Liver (tissue), 3 donors: ENCODE measurements around the gene RNF112.

Experiments used
- ATF3 ChIP-seq: IDR thresholded peaks from 2 replicates; pipeline ENCODE4 v1.6.1; 2016; ENCODE audit warnings: antibody characterized with exemption
- CTCF ChIP-seq: fragments of 150-350 bp; IDR thresholded peaks from 2 replicates; pipeline ENCODE4 v1.5.1; 2017; ENCODE audit warnings: improper control_type of control experiment, low read depth, low read length; ENCODE audit not compliant: missing input control
- EGR1 ChIP-seq, 2 donors: IDR thresholded peaks; 2 replicates each; pipeline ENCODE4 v1.6.1; 2016 to 2018; ENCODE audit warnings: antibody characterized with exemption in 2 of 2, low read depth in 2 of 2
- GABPA ChIP-seq, 2 donors: IDR thresholded peaks in 1 of 2; conservative IDR thresholded peaks in 1 of 2; 2 replicates each; pipeline ENCODE4 v1.6.1; 2016; ENCODE audit warnings: antibody characterized with exemption in 2 of 2, mild to moderate bottlenecking in 1 of 2, moderate library complexity in 1 of 2
- MAX ChIP-seq: IDR thresholded peaks from 2 replicates; pipeline ENCODE4 v1.6.1; 2016; ENCODE audit warnings: antibody characterized with exemption
- REST ChIP-seq: IDR thresholded peaks from 2 replicates; pipeline ENCODE4 v1.6.1; 2016; ENCODE audit warnings: antibody characterized with exemption, mild to moderate bottlenecking
- RXRA ChIP-seq, 2 donors: IDR thresholded peaks; 2 replicates each; pipeline ENCODE4 v1.6.1; 2017 to 2018; ENCODE audit warnings: antibody characterized with exemption in 2 of 2, mild to moderate bottlenecking in 1 of 2
- SP1 ChIP-seq: IDR thresholded peaks from 2 replicates; pipeline ENCODE4 v1.6.1; 2018; ENCODE audit warnings: antibody characterized with exemption, mild to moderate bottlenecking
- ZBTB33 ChIP-seq: IDR thresholded peaks from 2 replicates; pipeline ENCODE4 v1.6.1; 2016; ENCODE audit warnings: antibody characterized with exemption
- donor health status: healthy.
- donor health status: healthy.

- TF ChIP-seq CTCF (no peak), REST (no peak), MAX (no peak), GABPA (IDR thresholded peaks at IDR 0.05 in 1 of 2, conservative IDR thresholded peaks at IDR 0.05 in 1 of 2) (no peak), EGR1 (IDR thresholded peaks at IDR 0.05; ENCODE audit: low read depth in 2 of 2) (no peak), SP1 (no peak), ATF3 (no peak), RXRA (IDR thresholded peaks at IDR 0.05) (no peak), ZBTB33 (no peak)
Measured at GRCh38 chr17:19391432-19391831, 19.6 kb upstream of the RNF112 start.
